GM12865 (cell line): Measurements from ENCODE around the gene PLCB1.

Experiments
- DNase-seq: peaks from one replicate; pipeline ENCODE4 v3.0.0; 2010; ENCODE audit warnings: low read depth
- H3K4me3 ChIP-seq: 2 replicates; pipeline ENCODE4 v1.5.1; 2011; ENCODE audit warnings: mild to moderate bottlenecking, low read depth, low read length, control low read depth
- CTCF ChIP-seq: IDR thresholded peaks from 2 replicates; pipeline ENCODE4 v1.5.1; 2011; ENCODE audit warnings: low read length, control low read depth, low read depth, inconsistent platforms; ENCODE audit not compliant: insufficient read depth; ENCODE audit errors: missing control alignments

Gene PLCB1

GRCh38 chr20:8856668-8857067, 724.6 kb downstream of the PLCB1 start:
- H3K4me3 ChIP-seq: no peak overlapping the region
- DNase-seq: no peak
- TF ChIP-seq CTCF: no peak

- TF ChIP-seq CTCF: no peak
- no peak overlapping the region for H3K4me3 ChIP-seq
- no peak for DNase-seq
These were observed 726.2 kb downstream of the PLCB1 start for GRCh38 chr20:8858181-8858787.

- DNase-seq: no peak
- no peak overlapping the region for H3K4me3 ChIP-seq
- no peak for TF ChIP-seq CTCF
These were observed 728.0 kb downstream of the PLCB1 start for GRCh38 chr20:8860011-8860495.

GRCh38 chr20:8862092-8862491, 730.0 kb downstream of the PLCB1 start:
- no peak overlapping the region for H3K4me3 ChIP-seq
- TF ChIP-seq CTCF: no peak
- DNase-seq: no peak

GRCh38 chr20:8865636-8866035, 733.6 kb downstream of the PLCB1 start:
- DNase-seq: no peak
- no peak for TF ChIP-seq CTCF
- H3K4me3 ChIP-seq: no peak overlapping the region

- no peak for DNase-seq
- TF ChIP-seq CTCF: no peak
- H3K4me3 ChIP-seq: no peak overlapping the region
These were observed 735.1 kb downstream of the PLCB1 start for GRCh38 chr20:8867038-8867740.

GRCh38 chr20:8870652-8871051, 738.6 kb downstream of the PLCB1 start:
- DNase-seq: no peak
- TF ChIP-seq CTCF: no peak
- H3K4me3 ChIP-seq: no peak overlapping the region
